ENCODE results near the gene FCRLA. TPM values are rescaled to one million over a fixed set of nuclear protein-coding genes. Genes with fewer than 3 reads are reported as not detected.
A peak's percentile ranks its signal among the peaks of the same experiment; 100 is the strongest.
"Not testable (repeated sequence)": the region's sequence is repeated elsewhere in the genome, so short reads cannot be mapped to it uniquely, and the experiment has no call there.

Gene FCRLA
- total RNA-seq, 1 donor: 1.4 TPM

- H3K27ac ChIP-seq (ENCODE audit: low read depth, low read length): peak overlapping the region; percentile 54
- peak overlapping the region; percentile 5 for H3K4me2 ChIP-seq (ENCODE audit: insufficient read depth, low read length)
- H3K4me3 ChIP-seq (ENCODE audit: insufficient read depth, low read length): no peak overlapping the region
- no peaks in the 10 kb centered on the region for H3K36me3 ChIP-seq (ENCODE audit: insufficient read depth, low read length)
- H4K20me1 ChIP-seq (ENCODE audit: insufficient read depth, low read length): no peaks in the 10 kb centered on the region
- H3K27me3 ChIP-seq (ENCODE audit: insufficient read depth, low read length): no peaks in the 10 kb centered on the region
- H3K9me3 ChIP-seq (ENCODE audit: low read depth, low read length): no peaks in the 10 kb centered on the region
- peaks cover 24% of the 10 kb centered on the region for H3K4me1 ChIP-seq (ENCODE audit: insufficient read depth, low read length)
- H3K79me2 ChIP-seq (ENCODE audit: insufficient read depth, low read length): peaks cover 3% of the 10 kb centered on the region
- H2AFZ ChIP-seq (ENCODE audit: low read length): no peak overlapping the region
- no peak for DNase-seq (ENCODE audit: insufficient read length, low spot score, missing footprints)
- no peak for TF ChIP-seq CTCF (IDR thresholded peaks at IDR 0.05; ENCODE audit: extremely low read depth, low read depth, low read length)
Measured at GRCh38 chr1:161722406-161722805, 15.4 kb downstream of the FCRLA start.

- Histone ChIP-seq H3K27ac (ENCODE audit: low read depth, low read length) (no peak overlapping the region), H2AFZ (ENCODE audit: low read length) (no peak overlapping the region), H3K79me2 (ENCODE audit: insufficient read depth, low read length) (peaks cover 3% of the 10 kb centered on the region), H3K36me3 (ENCODE audit: insufficient read depth, low read length) (no peaks in the 10 kb centered on the region), H3K4me1 (ENCODE audit: insufficient read depth, low read length) (peaks cover 30% of the 10 kb centered on the region), H3K9me3 (ENCODE audit: low read depth, low read length) (no peaks in the 10 kb centered on the region), H3K4me2 (ENCODE audit: insufficient read depth, low read length) (no peak overlapping the region), H3K4me3 (ENCODE audit: insufficient read depth, low read length) (no peak overlapping the region), H4K20me1 (ENCODE audit: insufficient read depth, low read length) (no peaks in the 10 kb centered on the region), H3K27me3 (ENCODE audit: insufficient read depth, low read length) (no peaks in the 10 kb centered on the region)
- no peak for TF ChIP-seq CTCF (IDR thresholded peaks at IDR 0.05; ENCODE audit: extremely low read depth, low read depth, low read length)
- no peak for DNase-seq (ENCODE audit: insufficient read length, low spot score, missing footprints)
Measured at GRCh38 chr1:161723459-161724141, 16.6 kb downstream of the FCRLA start.

- not testable (repeated sequence) for H3K79me2 ChIP-seq (ENCODE audit: insufficient read depth, low read length); DNase-seq (ENCODE audit: insufficient read length, low spot score, missing footprints); H3K27me3 ChIP-seq (ENCODE audit: insufficient read depth, low read length); H4K20me1 ChIP-seq (ENCODE audit: insufficient read depth, low read length); H3K36me3 ChIP-seq (ENCODE audit: insufficient read depth, low read length); H3K9me3 ChIP-seq (ENCODE audit: low read depth, low read length)
- peak overlapping the region; percentile 93 for H2AFZ ChIP-seq (ENCODE audit: low read length)
- peak overlapping the region; percentile 98 for H3K4me2 ChIP-seq (ENCODE audit: insufficient read depth, low read length)
- peaks cover 34% of the 10 kb centered on the region for H3K4me1 ChIP-seq (ENCODE audit: insufficient read depth, low read length)
- peak overlapping the region; percentile 86 for H3K4me3 ChIP-seq (ENCODE audit: insufficient read depth, low read length)
- peak overlapping the region; percentile 84 for H3K27ac ChIP-seq (ENCODE audit: low read depth, low read length)
Measured at GRCh38 chr1:161725258-161725907, 18.4 kb downstream of the FCRLA start.

GRCh38 chr1:161725908-161726472 lies 19.0 kb downstream of the FCRLA start:
- Histone ChIP-seq H4K20me1 (ENCODE audit: insufficient read depth, low read length) (no peaks in the 10 kb centered on the region), H3K79me2 (ENCODE audit: insufficient read depth, low read length) (peaks cover 3% of the 10 kb centered on the region), H3K36me3 (ENCODE audit: insufficient read depth, low read length) (no peaks in the 10 kb centered on the region), H3K9me3 (ENCODE audit: low read depth, low read length) (no peaks in the 10 kb centered on the region), H3K27ac (ENCODE audit: low read depth, low read length) (peak overlapping the region; percentile 84), H3K27me3 (ENCODE audit: insufficient read depth, low read length) (no peaks in the 10 kb centered on the region), H3K4me1 (ENCODE audit: insufficient read depth, low read length) (peaks cover 37% of the 10 kb centered on the region), H2AFZ (ENCODE audit: low read length) (peak overlapping the region; percentile 93), H3K4me3 (ENCODE audit: insufficient read depth, low read length) (peak overlapping the region; percentile 86), H3K4me2 (ENCODE audit: insufficient read depth, low read length) (peak overlapping the region; percentile 98)
- TF ChIP-seq CTCF (IDR thresholded peaks at IDR 0.05; ENCODE audit: extremely low read depth, low read depth, low read length): peak; percentile 45
- DNase-seq (ENCODE audit: insufficient read length, low spot score, missing footprints): peak; percentile 91
